ENCODE results near the gene MRPL32.

MRPL32 gene

GRCh38 chr7:42911454-42912447 lies 20.4 kb upstream of the MRPL32 start, which contains the start of gene C7orf25:
Gene C7orf25, minus strand, starts transcription at chr7:42912070. Its CDS starts 1,170 bp downstream, at chr7:42910900.
- Histone ChIP-seq H3K4me3 (ENCODE audit: low read length) (peak within 1 kb of the TSS; percentile 78), H3K36me3 (ENCODE audit: control insufficient read depth, insufficient read depth, low read length) (no peaks in the 10 kb centered on the region), H3K9ac (ENCODE audit: low read length) (peak within 1 kb of the TSS; percentile 79), H3K9me3 (ENCODE audit: control insufficient read depth, low read length) (no peaks in the 10 kb centered on the region), H3K4me1 (ENCODE audit: control insufficient read depth, insufficient read depth, low read length) (peaks cover 14% of the 10 kb centered on the region), H3K27me3 (ENCODE audit: control insufficient read depth, insufficient read depth, low read length) (no peaks in the 10 kb centered on the region)

GRCh38 chr7:42913591-42913990 lies 18.6 kb upstream of the MRPL32 start:
- Histone ChIP-seq H3K9me3 (ENCODE audit: control insufficient read depth, low read length) (no peaks in the 10 kb centered on the region), H3K9ac (ENCODE audit: low read length) (no peak overlapping the region), H3K36me3 (ENCODE audit: control insufficient read depth, insufficient read depth, low read length) (no peaks in the 10 kb centered on the region), H3K4me1 (ENCODE audit: control insufficient read depth, insufficient read depth, low read length) (peaks cover 10% of the 10 kb centered on the region), H3K27me3 (ENCODE audit: control insufficient read depth, insufficient read depth, low read length) (no peaks in the 10 kb centered on the region), H3K4me3 (ENCODE audit: low read length) (no peak overlapping the region)

GRCh38 chr7:42914009-42914408 lies 18.2 kb upstream of the MRPL32 start:
- peaks cover 9% of the 10 kb centered on the region for H3K4me1 ChIP-seq (ENCODE audit: control insufficient read depth, insufficient read depth, low read length)
- H3K27me3 ChIP-seq (ENCODE audit: control insufficient read depth, insufficient read depth, low read length), result no peaks in the 10 kb centered on the region
- no peaks in the 10 kb centered on the region for H3K9me3 ChIP-seq (ENCODE audit: control insufficient read depth, low read length)
- no peaks in the 10 kb centered on the region for H3K36me3 ChIP-seq (ENCODE audit: control insufficient read depth, insufficient read depth, low read length)
- H3K4me3 ChIP-seq (ENCODE audit: low read length), result no peak overlapping the region
- no peak overlapping the region for H3K9ac ChIP-seq (ENCODE audit: low read length)

GRCh38 chr7:42914421-42915045 lies 17.6 kb upstream of the MRPL32 start:
- no peaks in the 10 kb centered on the region for H3K9me3 ChIP-seq (ENCODE audit: control insufficient read depth, low read length)
- H3K4me1 ChIP-seq (ENCODE audit: control insufficient read depth, insufficient read depth, low read length), result peaks cover 6% of the 10 kb centered on the region
- H3K4me3 ChIP-seq (ENCODE audit: low read length), result no peak overlapping the region
- H3K27me3 ChIP-seq (ENCODE audit: control insufficient read depth, insufficient read depth, low read length), result no peaks in the 10 kb centered on the region
- H3K36me3 ChIP-seq (ENCODE audit: control insufficient read depth, insufficient read depth, low read length), result peaks cover under 1% of the 10 kb centered on the region
- H3K9ac ChIP-seq (ENCODE audit: low read length), result no peak overlapping the region

GRCh38 chr7:42915356-42915755 lies 16.8 kb upstream of the MRPL32 start:
- Histone ChIP-seq H3K9me3 (ENCODE audit: control insufficient read depth, low read length) (no peaks in the 10 kb centered on the region), H3K9ac (ENCODE audit: low read length) (no peak overlapping the region), H3K36me3 (ENCODE audit: control insufficient read depth, insufficient read depth, low read length) (peaks cover 8% of the 10 kb centered on the region), H3K27me3 (ENCODE audit: control insufficient read depth, insufficient read depth, low read length) (no peaks in the 10 kb centered on the region), H3K4me1 (ENCODE audit: control insufficient read depth, insufficient read depth, low read length) (peaks cover 6% of the 10 kb centered on the region), H3K4me3 (ENCODE audit: low read length) (no peak overlapping the region)

GRCh38 chr7:42922017-42922753 lies 10.0 kb upstream of the MRPL32 start:
- H3K27me3 ChIP-seq (ENCODE audit: control insufficient read depth, insufficient read depth, low read length), result no peaks in the 10 kb centered on the region
- H3K9me3 ChIP-seq (ENCODE audit: control insufficient read depth, low read length), result no peaks in the 10 kb centered on the region
- H3K4me1 ChIP-seq (ENCODE audit: control insufficient read depth, insufficient read depth, low read length), result no peaks in the 10 kb centered on the region
- H3K36me3 ChIP-seq (ENCODE audit: control insufficient read depth, insufficient read depth, low read length), result peaks cover 11% of the 10 kb centered on the region
- no peak overlapping the region for H3K4me3 ChIP-seq (ENCODE audit: low read length)
- no peak overlapping the region for H3K9ac ChIP-seq (ENCODE audit: low read length)

- Histone ChIP-seq H3K4me1 (ENCODE audit: control insufficient read depth, insufficient read depth, low read length) (no peaks in the 10 kb centered on the region), H3K36me3 (ENCODE audit: control insufficient read depth, insufficient read depth, low read length) (peaks cover 11% of the 10 kb centered on the region)
Measured at GRCh38 chr7:42924223-42924838, 7.8 kb upstream of the MRPL32 start.

GRCh38 chr7:42925630-42926029 lies 6.5 kb upstream of the MRPL32 start:
- Histone ChIP-seq H3K4me3 (ENCODE audit: low read length) (no peak overlapping the region), H3K9me3 (ENCODE audit: control insufficient read depth, low read length) (no peaks in the 10 kb centered on the region), H3K36me3 (ENCODE audit: control insufficient read depth, insufficient read depth, low read length) (peaks cover 3% of the 10 kb centered on the region), H3K9ac (ENCODE audit: low read length) (no peak overlapping the region), H3K4me1 (ENCODE audit: control insufficient read depth, insufficient read depth, low read length) (no peaks in the 10 kb centered on the region), H3K27me3 (ENCODE audit: control insufficient read depth, insufficient read depth, low read length) (no peaks in the 10 kb centered on the region)

More at GRCh38 chr7:42924223-42924838, 7.8 kb upstream of the MRPL32 start:
- Histone ChIP-seq H3K9me3 (ENCODE audit: control insufficient read depth, low read length) (no peaks in the 10 kb centered on the region), H3K9ac (ENCODE audit: low read length) (no peak overlapping the region), H3K4me3 (ENCODE audit: low read length) (no peak overlapping the region), H3K27me3 (ENCODE audit: control insufficient read depth, insufficient read depth, low read length) (no peaks in the 10 kb centered on the region)

GRCh38 chr7:42926204-42926603 lies 6.0 kb upstream of the MRPL32 start:
- Histone ChIP-seq H3K9me3 (ENCODE audit: control insufficient read depth, low read length) (no peaks in the 10 kb centered on the region), H3K9ac (ENCODE audit: low read length) (no peak overlapping the region), H3K36me3 (ENCODE audit: control insufficient read depth, insufficient read depth, low read length) (no peaks in the 10 kb centered on the region), H3K4me3 (ENCODE audit: low read length) (no peak overlapping the region), H3K27me3 (ENCODE audit: control insufficient read depth, insufficient read depth, low read length) (no peaks in the 10 kb centered on the region), H3K4me1 (ENCODE audit: control insufficient read depth, insufficient read depth, low read length) (no peaks in the 10 kb centered on the region)

- H3K9me3 ChIP-seq (ENCODE audit: control insufficient read depth, low read length), result no peaks in the 10 kb centered on the region
- H3K36me3 ChIP-seq (ENCODE audit: control insufficient read depth, insufficient read depth, low read length), result no peaks in the 10 kb centered on the region
- H3K4me1 ChIP-seq (ENCODE audit: control insufficient read depth, insufficient read depth, low read length), result peaks cover 6% of the 10 kb centered on the region
- no peak overlapping the region for H3K4me3 ChIP-seq (ENCODE audit: low read length)
- no peak overlapping the region for H3K9ac ChIP-seq (ENCODE audit: low read length)
- no peaks in the 10 kb centered on the region for H3K27me3 ChIP-seq (ENCODE audit: control insufficient read depth, insufficient read depth, low read length)
Measured at GRCh38 chr7:42928754-42929153, 3.4 kb upstream of the MRPL32 start.

GRCh38 chr7:42929449-42929848 lies 2.7 kb upstream of the MRPL32 start:
- H3K27me3 ChIP-seq (ENCODE audit: control insufficient read depth, insufficient read depth, low read length), result no peaks in the 10 kb centered on the region
- H3K9me3 ChIP-seq (ENCODE audit: control insufficient read depth, low read length), result no peaks in the 10 kb centered on the region
- peaks cover 8% of the 10 kb centered on the region for H3K4me1 ChIP-seq (ENCODE audit: control insufficient read depth, insufficient read depth, low read length)
- no peak overlapping the region for H3K4me3 ChIP-seq (ENCODE audit: low read length)
- no peaks in the 10 kb centered on the region for H3K36me3 ChIP-seq (ENCODE audit: control insufficient read depth, insufficient read depth, low read length)
- H3K9ac ChIP-seq (ENCODE audit: low read length), result peak overlapping the region; percentile 17

Measured in mucosa of stomach (tissue), 1 donor.